Caco-2 (cell line): ENCODE measurements around the gene OTOS. TPM values are rescaled to one million over a fixed set of nuclear protein-coding genes. Genes with fewer than 3 reads are reported as not detected.

ENCODE experiments used
- BruUV-seq: library from RNA; stranded (reverse); fragments of 400-500 nt; replicated peaks from 2 replicates; lab custom pipeline; 2021; lab: Mats Ljungman, UMichigan
- CTCF ChIA-PET: fragments of 300-600 bp; sonication (Branson Sonifier 250); formaldehyde crosslinking; loops from one replicate; lab custom pipeline; 2022; ENCODE audit warnings: antibody characterized with exemption; lab: Charles Lee
- POLR2A ChIA-PET: fragments of 300-600 bp; sonication (Branson Sonifier 250); formaldehyde crosslinking; loops from one replicate; lab custom pipeline; 2022; ENCODE audit warnings: antibody characterized with exemption; lab: Charles Lee
- DNase-seq, 2 experiments: peaks; one replicate each; pipeline versions ENCODE4 v3.0.0 to v3.0.0-alpha.2; 2020 to 2022
- H3K27me3 ChIP-seq: replicated peaks from 2 replicates; pipeline ENCODE4 v1.6.0; 2011; ENCODE audit warnings: low read length; ENCODE audit not compliant: control insufficient read depth, insufficient read depth
- H3K36me3 ChIP-seq: 2 replicates; pipeline ENCODE4 v1.5.1; 2011; ENCODE audit warnings: low read length; ENCODE audit not compliant: control insufficient read depth, insufficient read depth
- H3K4me1 ChIP-seq: fragments of 250-450 bp; sonication (Bioruptor Pico); 2 replicates; pipeline ENCODE4 v1.5.1; 2020; ENCODE audit warnings: mild to moderate bottlenecking
- H3K4me3 ChIP-seq: 2 replicates; pipeline ENCODE4 v1.5.1; 2011; ENCODE audit warnings: low read depth, mild to moderate bottlenecking, control low read depth, low read length
- H3K9me3 ChIP-seq: fragments of 250-450 bp; sonication (Bioruptor Pico); 2 replicates; pipeline ENCODE4 v1.5.1; 2020; ENCODE audit warnings: mild to moderate bottlenecking, moderate library complexity
- H3K27ac Mint-ChIP-seq: one replicate; pipeline ENCODE4 v1.8.0; 2022; ENCODE audit warnings: mixed read lengths; ENCODE audit not compliant: unreplicated experiment
- H3K27me3 Mint-ChIP-seq: one replicate; pipeline ENCODE4 v1.8.0; 2022; ENCODE audit warnings: mixed read lengths; ENCODE audit not compliant: insufficient read depth, unreplicated experiment
- H3K36me3 Mint-ChIP-seq: one replicate; pipeline ENCODE4 v1.8.0; 2022; ENCODE audit warnings: mild to moderate bottlenecking, mixed read lengths; ENCODE audit not compliant: insufficient read depth, unreplicated experiment
- H3K4me1 Mint-ChIP-seq: one replicate; pipeline ENCODE4 v1.8.0; 2022; ENCODE audit warnings: low read depth, mixed read lengths; ENCODE audit not compliant: unreplicated experiment
- H3K4me3 Mint-ChIP-seq: one replicate; pipeline ENCODE4 v1.8.0; 2022; ENCODE audit warnings: mild to moderate bottlenecking, moderate library complexity, mixed read lengths; ENCODE audit not compliant: unreplicated experiment
- H3K9me3 Mint-ChIP-seq: one replicate; pipeline ENCODE4 v1.8.0; 2022; ENCODE audit warnings: mixed read lengths; ENCODE audit not compliant: unreplicated experiment
- intact Hi-C: fragments of 100-400 bp; cut with micrococcal nuclease; formaldehyde crosslinking; loops from one replicate; pipeline ENCODE4 v1.10.0; 2022; ENCODE audit not compliant: unreplicated experiment
- total RNA-seq: library from RNA; stranded (reverse); gene quantifications from 2 replicates; pipeline ENCODE4 v1.2.3, GENCODE V29; 2022
- TF ChIP-seq, protein P1 (sequence below), 2 experiments: fragments of 200-600 bp in 1 of 2; IDR thresholded peaks; 1 replicate in 1 of 2; 2 replicates in 1 of 2; pipeline versions ENCODE4 v1.5.1 to v1.8.0; 2011 to 2022; ENCODE audit warnings: antibody characterized with exemption in 1 of 2, control low read depth in 1 of 2, inconsistent platforms in 1 of 2, low read depth in 1 of 2, low read length in 1 of 2, mild to moderate bottlenecking in 1 of 2, moderate library complexity in 1 of 2; ENCODE audit not compliant: insufficient read depth in 1 of 2, severe bottlenecking in 1 of 2, unreplicated experiment in 1 of 2

OTOS gene
- total RNA-seq, 1 experiment from 2014 or later: not detected

DNA sequence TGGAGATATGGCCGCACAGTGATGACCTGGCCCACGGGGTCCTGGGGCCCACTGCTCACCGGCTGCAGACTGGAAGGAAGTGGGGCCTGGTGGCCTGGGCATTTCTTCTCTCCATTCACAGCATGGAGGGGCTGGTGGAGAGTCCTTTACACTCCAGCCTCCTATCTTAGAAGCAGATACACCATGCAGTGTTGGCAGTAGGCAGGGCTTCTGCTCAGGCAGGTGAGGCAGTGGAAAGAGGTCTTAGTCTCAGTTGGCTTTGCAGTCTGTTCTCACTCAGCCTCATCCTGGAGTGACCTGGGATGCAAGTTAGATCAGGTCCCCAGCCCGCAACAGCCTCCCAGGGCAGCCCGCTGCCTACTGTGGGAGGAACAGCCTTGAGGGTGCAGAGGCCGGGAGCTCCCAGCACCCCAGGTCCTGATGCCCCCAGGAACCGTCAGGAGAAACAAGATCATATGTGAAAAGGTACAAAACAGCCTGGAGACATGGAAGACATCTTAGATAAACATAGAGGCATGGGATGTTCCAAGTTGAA, 45.8 kb upstream of the OTOS start:
- POLR2A ChIA-PET: no interaction called here
- intact Hi-C loops: no loop called here
- Histone ChIP-seq H3K27me3 (no peaks in the 10 kb centered on the region), H3K36me3 (no peaks in the 10 kb centered on the region), H3K4me3 (no peak overlapping the region), H3K9me3 (no peaks in the 10 kb centered on the region), H3K4me1 (no peaks in the 10 kb centered on the region)
- CTCF ChIA-PET: no interaction called here
- no peak for DNase-seq
- Mint-ChIP-seq H3K4me3 (no peak overlapping the region), H3K36me3 (no peaks in the 10 kb centered on the region), H3K4me1 (no peaks in the 10 kb centered on the region), H3K27me3 (peaks cover 9% of the 10 kb centered on the region), H3K9me3 (no peaks in the 10 kb centered on the region), H3K27ac (no peak overlapping the region)
- no TSS peak for BruUV-seq
- TF ChIP-seq, protein P1, sequence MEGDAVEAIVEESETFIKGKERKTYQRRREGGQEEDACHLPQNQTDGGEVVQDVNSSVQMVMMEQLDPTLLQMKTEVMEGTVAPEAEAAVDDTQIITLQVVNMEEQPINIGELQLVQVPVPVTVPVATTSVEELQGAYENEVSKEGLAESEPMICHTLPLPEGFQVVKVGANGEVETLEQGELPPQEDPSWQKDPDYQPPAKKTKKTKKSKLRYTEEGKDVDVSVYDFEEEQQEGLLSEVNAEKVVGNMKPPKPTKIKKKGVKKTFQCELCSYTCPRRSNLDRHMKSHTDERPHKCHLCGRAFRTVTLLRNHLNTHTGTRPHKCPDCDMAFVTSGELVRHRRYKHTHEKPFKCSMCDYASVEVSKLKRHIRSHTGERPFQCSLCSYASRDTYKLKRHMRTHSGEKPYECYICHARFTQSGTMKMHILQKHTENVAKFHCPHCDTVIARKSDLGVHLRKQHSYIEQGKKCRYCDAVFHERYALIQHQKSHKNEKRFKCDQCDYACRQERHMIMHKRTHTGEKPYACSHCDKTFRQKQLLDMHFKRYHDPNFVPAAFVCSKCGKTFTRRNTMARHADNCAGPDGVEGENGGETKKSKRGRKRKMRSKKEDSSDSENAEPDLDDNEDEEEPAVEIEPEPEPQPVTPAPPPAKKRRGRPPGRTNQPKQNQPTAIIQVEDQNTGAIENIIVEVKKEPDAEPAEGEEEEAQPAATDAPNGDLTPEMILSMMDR (IDR thresholded peaks at IDR 0.05; ENCODE audit: insufficient read depth in 1 of 2, low read depth in 1 of 2, low read length in 1 of 2, severe bottlenecking in 1 of 2, unreplicated experiment in 1 of 2): no peak

DNA sequence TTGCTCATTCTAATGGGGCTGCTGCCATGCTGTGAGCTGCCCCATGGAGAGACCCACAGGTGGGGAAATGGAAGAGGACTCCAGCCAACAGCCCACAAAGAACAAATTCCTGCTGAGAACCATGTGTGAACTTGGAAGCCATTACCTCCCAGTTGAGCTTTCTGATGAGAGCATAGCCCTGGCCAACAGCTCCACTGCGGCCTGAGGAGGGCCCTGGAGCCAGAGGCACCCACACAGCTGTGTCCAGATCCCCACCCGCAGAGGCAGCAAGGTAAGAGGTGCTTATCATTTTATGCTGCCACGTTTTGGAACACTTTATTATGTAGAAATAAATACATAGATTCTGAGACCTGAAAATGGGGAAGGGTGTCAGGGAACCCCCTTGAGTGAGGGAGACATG, 44.2 kb upstream of the OTOS start:
- no peaks in the 10 kb centered on the region; the same call in 1 of the 2 replicates for H3K27me3 ChIP-seq
- H3K4me1 ChIP-seq: no peaks in the 10 kb centered on the region
- H3K9me3 ChIP-seq: no peaks in the 10 kb centered on the region
- no peak for DNase-seq
- ChIA-PET CTCF (no interaction called here), POLR2A (no interaction called here)
- Mint-ChIP-seq H3K27me3 (peaks cover 16% of the 10 kb centered on the region), H3K9me3 (no peaks in the 10 kb centered on the region), H3K4me3 (no peak overlapping the region), H3K4me1 (no peaks in the 10 kb centered on the region), H3K27ac (no peak overlapping the region), H3K36me3 (no peaks in the 10 kb centered on the region)
- TF ChIP-seq, protein P1 (IDR thresholded peaks at IDR 0.05; ENCODE audit: insufficient read depth in 1 of 2, low read depth in 1 of 2, low read length in 1 of 2, severe bottlenecking in 1 of 2, unreplicated experiment in 1 of 2): no peak
- H3K4me3 ChIP-seq: no peak overlapping the region
- intact Hi-C loops: no loop called here
- H3K36me3 ChIP-seq: no peaks in the 10 kb centered on the region
- BruUV-seq: no TSS peak

DNA sequence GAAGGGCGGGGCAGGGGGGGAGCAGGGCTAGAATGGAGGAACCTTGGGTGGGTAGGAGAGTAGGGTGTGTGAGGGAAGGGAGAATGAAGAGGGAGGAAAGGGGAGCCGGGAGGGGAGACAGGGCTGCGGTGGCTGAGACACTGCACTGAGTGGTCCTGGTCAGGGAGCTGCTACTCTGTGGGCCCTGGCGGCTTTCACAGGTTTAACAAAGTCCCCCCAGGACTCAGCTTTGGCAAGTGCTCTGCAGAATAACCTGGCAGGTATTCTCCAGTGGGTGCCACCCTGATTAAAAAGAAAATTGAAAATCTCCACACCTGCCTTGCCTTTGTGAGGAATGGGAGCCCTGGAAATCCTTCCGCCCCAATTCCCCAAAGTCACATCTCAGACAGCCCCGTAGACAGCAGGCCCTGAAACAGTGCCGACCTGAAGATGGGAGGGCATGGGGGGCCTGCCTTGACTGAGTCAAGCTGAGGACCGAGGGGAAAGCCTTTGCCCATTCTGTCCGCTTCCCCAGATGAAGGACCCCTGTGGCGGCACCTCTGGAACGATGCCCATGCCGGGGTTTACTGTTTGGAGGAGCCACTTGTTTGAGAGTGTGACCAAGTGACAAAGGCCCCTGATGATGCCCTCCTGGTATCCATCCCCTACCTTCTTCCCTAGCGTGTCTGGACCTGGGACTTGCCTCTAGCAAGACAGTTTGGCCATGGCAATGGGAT, 43.6 kb upstream of the OTOS start:
- no peaks in the 10 kb centered on the region for H3K36me3 Mint-ChIP-seq
- Histone ChIP-seq H3K9me3 (no peaks in the 10 kb centered on the region), H3K4me1 (no peaks in the 10 kb centered on the region), H3K36me3 (no peaks in the 10 kb centered on the region), H3K4me3 (no peak overlapping the region), H3K27me3 (no peaks in the 10 kb centered on the region; the same call in 1 of the 2 replicates)
- TF ChIP-seq, protein P1 (IDR thresholded peaks at IDR 0.05; ENCODE audit: insufficient read depth in 1 of 2, low read depth in 1 of 2, low read length in 1 of 2, severe bottlenecking in 1 of 2, unreplicated experiment in 1 of 2): no peak
- H3K27ac Mint-ChIP-seq: no peak overlapping the region
- BruUV-seq: no TSS peak
- intact Hi-C loops: no loop called here
- POLR2A ChIA-PET: no interaction called here
- H3K4me3 Mint-ChIP-seq: no peak overlapping the region
- H3K4me1 Mint-ChIP-seq: no peaks in the 10 kb centered on the region
- H3K27me3 Mint-ChIP-seq: peaks cover 16% of the 10 kb centered on the region
- CTCF ChIA-PET: no interaction called here
- no peak for DNase-seq
- H3K9me3 Mint-ChIP-seq: no peaks in the 10 kb centered on the region
